OCI-LY3 (cell line): ENCODE measurements around the gene SLC51A.

ENCODE experiments used
- CTCF ChIP-seq: fragments of 200-600, 300-600 bp; sonication (generic); IDR thresholded peaks from 2 replicates; pipeline ENCODE4 v1.5.1; 2014; ENCODE audit warnings: antibody characterized with exemption, low read length, low read depth
- EZH2phosphoT487 ChIP-seq: fragments of 200-600 bp; shearing (Covaris generic); IDR thresholded peaks from 2 replicates; pipeline ENCODE4 v1.6.1; 2018; ENCODE audit warnings: antibody characterized with exemption, mixed run types, low read depth

DNA sequence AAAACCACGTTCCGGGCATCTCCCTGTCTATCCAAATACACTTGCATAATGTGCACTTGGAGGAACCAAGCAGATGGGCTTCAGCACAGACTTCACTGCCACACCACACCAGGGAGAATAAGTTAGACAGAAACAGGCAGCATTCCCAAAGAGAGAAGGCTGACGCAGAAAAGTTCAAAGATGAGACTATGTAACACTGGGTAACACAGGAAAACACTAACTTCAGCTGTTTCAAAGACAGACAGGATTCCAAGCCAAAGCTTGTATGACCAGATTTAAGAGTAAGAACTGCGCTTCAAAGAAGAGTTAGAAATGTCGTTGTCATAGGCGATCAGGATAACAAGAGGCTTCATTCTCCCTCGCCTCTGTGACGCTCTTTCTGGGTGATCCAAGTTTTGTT, 19.9 kb downstream of the SLC51A start:
- TF ChIP-seq CTCF (no peak), EZH2phosphoT487 (no peak)
